H1 (cell line): ENCODE results near the gene ADGRV1. TPM values are rescaled to one million over a fixed set of nuclear protein-coding genes. Genes with fewer than 3 reads are reported as not detected.

Experiments
- CTCF ChIA-PET: fragments of 300-600 bp; sonication (Branson Sonifier 250); formaldehyde crosslinking; loops from one replicate; lab custom pipeline; 2021; ENCODE audit not compliant: partially characterized antibody; lab: Charles Lee
- POLR2A ChIA-PET: fragments of 300-600 bp; sonication (Branson Sonifier 250); formaldehyde crosslinking; loops from one replicate; lab custom pipeline; 2021; ENCODE audit warnings: inconsistent platforms; ENCODE audit not compliant: partially characterized antibody; lab: Charles Lee
- DNase-seq, 2 experiments: peaks; one replicate each; pipeline versions ENCODE4 v3.0.0 to v3.0.0-alpha.2; 2010 to 2022; ENCODE audit warnings: low spot score in 2 of 2, low read depth in 1 of 2, mixed read lengths in 1 of 2
- FAIRE-seq: peaks from 2 replicates; lab custom pipeline; 2011; peaks lifted over from hg19 to GRCh38; lab: Jason Lieb, UNC
- H2AFZ ChIP-seq: 2 replicates; pipeline ENCODE4 v1.8.1; 2012; ENCODE audit warnings: low read length, inconsistent platforms
- H2AK5ac ChIP-seq: 2 replicates; pipeline ENCODE4 v1.6.1; 2013; ENCODE audit warnings: low read depth, low read length
- H2BK120ac ChIP-seq: replicated peaks from 2 replicates; pipeline ENCODE3; 2013; ENCODE audit warnings: low read depth, low read length, inconsistent platforms
- H2BK12ac ChIP-seq: 2 replicates; pipeline ENCODE4 v1.6.1; 2013; ENCODE audit warnings: low read depth, low read length
- H2BK15ac ChIP-seq: 2 replicates; pipeline ENCODE4 v1.6.1; 2013; ENCODE audit warnings: low read length
- H2BK20ac ChIP-seq: 2 replicates; pipeline ENCODE4 v1.6.1; 2013; ENCODE audit warnings: low read length
- H2BK5ac ChIP-seq: 2 replicates; pipeline ENCODE4 v1.6.1; 2013; ENCODE audit warnings: low read depth, low read length
- H3K14ac ChIP-seq: 2 replicates; pipeline ENCODE4 v1.6.1; 2013; ENCODE audit warnings: inconsistent platforms; ENCODE audit not compliant: insufficient read length
- H3K18ac ChIP-seq: 2 replicates; pipeline ENCODE4 v1.6.1; 2013; ENCODE audit warnings: low read length; ENCODE audit errors: extremely low read depth
- H3K23ac ChIP-seq: 2 replicates; pipeline ENCODE4 v1.6.1; 2013; ENCODE audit warnings: inconsistent platforms; ENCODE audit not compliant: insufficient read length
- H3K23me2 ChIP-seq: 2 replicates; pipeline ENCODE4 v1.6.1; 2013; ENCODE audit warnings: low read depth, low read length
- H3K27ac ChIP-seq: 2 replicates; pipeline ENCODE4 v1.6.1; 2011; ENCODE audit warnings: low read depth, low read length, inconsistent platforms
- H3K27me3 ChIP-seq, 4 experiments: replicated peaks in 1 of 4; 1 replicate in 1 of 4; 2 replicates in 3 of 4; pipeline versions ENCODE4 v1.6.1 to v1.8.1; 2011 to 2013; ENCODE audit warnings: low read length in 3 of 4, mild to moderate bottlenecking in 3 of 4, inconsistent platforms in 2 of 4, mixed read lengths in 2 of 4, moderate library complexity in 1 of 4; ENCODE audit not compliant: control insufficient read depth in 3 of 4, insufficient read depth in 3 of 4; ENCODE audit errors: extremely low read depth in 1 of 4
- H3K36me3 ChIP-seq, 4 experiments: 2 replicates each; pipeline versions ENCODE4 v1.6.1 to v1.8.1; 2011 to 2013; ENCODE audit warnings: mild to moderate bottlenecking in 4 of 4, low read length in 3 of 4, moderate library complexity in 2 of 4, control low read depth in 1 of 4, inconsistent platforms in 1 of 4; ENCODE audit not compliant: insufficient read depth in 4 of 4, control insufficient read depth in 2 of 4
- H3K4ac ChIP-seq: replicated peaks from 2 replicates; pipeline ENCODE3; 2013; ENCODE audit warnings: low read length, low read depth, mixed read lengths, inconsistent platforms; ENCODE audit not compliant: insufficient read length
- H3K4me1 ChIP-seq, 4 experiments: replicated peaks in 1 of 4; 1 replicate in 1 of 4; 2 replicates in 3 of 4; pipeline versions ENCODE4 v1.6.1 to v1.8.1; 2011 to 2013; ENCODE audit warnings: low read length in 3 of 4, inconsistent platforms in 2 of 4, mixed read lengths in 1 of 4; ENCODE audit not compliant: insufficient read depth in 4 of 4, control insufficient read depth in 3 of 4
- H3K4me2 ChIP-seq, 2 experiments: 2 replicates each; pipeline versions ENCODE4 v1.6.1 to v1.8.1; 2011 to 2013; ENCODE audit warnings: low read depth in 2 of 2, low read length in 2 of 2, control low read depth in 1 of 2, inconsistent platforms in 1 of 2, mild to moderate bottlenecking in 1 of 2; ENCODE audit not compliant: insufficient read depth in 1 of 2
- H3K4me3 ChIP-seq, 4 experiments: fragments of 200-600, 300-600 bp in 1 of 4; sonication (generic), shearing (Covaris generic), sonication (Bioruptor Twin) in 1 of 4; 2 replicates each; pipeline versions ENCODE4 v1.5.1 to v1.8.1; 2011 to 2016; ENCODE audit warnings: low read length in 4 of 4, low read depth in 3 of 4, control low read depth in 2 of 4, inconsistent platforms in 2 of 4, mild to moderate bottlenecking in 2 of 4, mixed read lengths in 1 of 4, moderate library complexity in 1 of 4; ENCODE audit not compliant: insufficient read depth in 2 of 4; ENCODE audit errors: extremely low read depth in 1 of 4
- H3K56ac ChIP-seq: replicated peaks from 2 replicates; pipeline ENCODE3; 2013; ENCODE audit warnings: low read depth, mild to moderate bottlenecking, mixed read lengths, low read length, inconsistent platforms; ENCODE audit not compliant: insufficient read length
- H3K79me1 ChIP-seq: 2 replicates; pipeline ENCODE4 v1.6.1; 2013; ENCODE audit warnings: low read depth, low read length, control low read depth
- H3K79me2 ChIP-seq, 2 experiments: 2 replicates each; pipeline versions ENCODE4 v1.6.1 to v1.8.1; 2012 to 2013; ENCODE audit warnings: low read length in 2 of 2, mild to moderate bottlenecking in 2 of 2, inconsistent platforms in 1 of 2; ENCODE audit not compliant: insufficient read depth in 2 of 2, control insufficient read depth in 1 of 2
- H3K9ac ChIP-seq, 4 experiments: replicated peaks in 1 of 4; 1 replicate in 1 of 4; 2 replicates in 3 of 4; pipeline versions ENCODE4 v1.6.1 to v1.8.1; 2011 to 2013; ENCODE audit warnings: low read depth in 3 of 4, low read length in 3 of 4, control low read depth in 2 of 4, mild to moderate bottlenecking in 2 of 4, moderate library complexity in 2 of 4, inconsistent platforms in 1 of 4; ENCODE audit errors: extremely low read depth in 1 of 4
- H3K9me3 ChIP-seq, 2 experiments: 2 replicates each; pipeline versions ENCODE4 v1.6.1 to v1.8.1; 2012 to 2013; ENCODE audit warnings: mild to moderate bottlenecking in 2 of 2, moderate library complexity in 2 of 2, control low read depth in 1 of 2, inconsistent platforms in 1 of 2, low read depth in 1 of 2, low read length in 1 of 2, mixed read lengths in 1 of 2; ENCODE audit not compliant: insufficient read depth in 2 of 2
- H4K20me1 ChIP-seq, 2 experiments: replicated peaks in 1 of 2; 2 replicates each; pipeline versions ENCODE3 to v1.8.1; 2011 to 2013; ENCODE audit warnings: inconsistent platforms in 2 of 2, low read length in 2 of 2, mild to moderate bottlenecking in 1 of 2; ENCODE audit not compliant: insufficient read depth in 2 of 2, control insufficient read depth in 1 of 2
- H4K5ac ChIP-seq: 2 replicates; pipeline ENCODE4 v1.6.1; 2013; ENCODE audit warnings: low read length, low read depth, mixed read lengths, inconsistent platforms; ENCODE audit not compliant: insufficient read length
- H4K8ac ChIP-seq: 2 replicates; pipeline ENCODE4 v1.8.0; 2013; ENCODE audit warnings: mild to moderate bottlenecking, moderate library complexity, low read length, inconsistent platforms; ENCODE audit not compliant: insufficient read depth; ENCODE audit errors: extremely low read depth
- H4K91ac ChIP-seq: replicated peaks from 2 replicates; pipeline ENCODE3; 2013; ENCODE audit warnings: low read length, mixed read lengths, inconsistent platforms; ENCODE audit not compliant: insufficient read length
- CHD1 ChIP-seq: IDR thresholded peaks from 2 replicates; pipeline ENCODE4 v1.6.1; 2012; ENCODE audit warnings: low read depth, low read length, improper control_type of control experiment
- CHD2 ChIP-seq: IDR thresholded peaks from 2 replicates; pipeline ENCODE4 v1.6.1; 2012; ENCODE audit warnings: low read length, improper control_type of control experiment
- CREB1 ChIP-seq: IDR thresholded peaks from 2 replicates; pipeline ENCODE4 v1.6.1; 2012; ENCODE audit warnings: inconsistent platforms
- EZH2 ChIP-seq: fragments of 200-600 bp; sonication (generic); IDR thresholded peaks from 2 replicates; pipeline ENCODE4 v1.7.1; 2012; ENCODE audit warnings: low read depth, mild to moderate bottlenecking, moderate library complexity, low read length, inconsistent platforms; ENCODE audit not compliant: severe bottlenecking
- FOSL1 ChIP-seq: IDR thresholded peaks from 2 replicates; pipeline ENCODE4 v1.6.1; 2011; ENCODE audit warnings: mild to moderate bottlenecking, low read depth, low read length, moderate library complexity; ENCODE audit not compliant: insufficient read depth
- RBBP5 ChIP-seq: IDR thresholded peaks from 2 replicates; pipeline ENCODE4 v1.7.1; 2012; ENCODE audit warnings: low read depth, mild to moderate bottlenecking, inconsistent platforms, low read length, moderate library complexity, borderline replicate concordance
- RNF2 ChIP-seq: fragments of 200-900, 300-1000 bp; sonication (generic); IDR thresholded peaks from 2 replicates; pipeline ENCODE4 v1.7.1; 2016; ENCODE audit warnings: borderline replicate concordance, low read depth, mild to moderate bottlenecking, antibody characterized with exemption, low read length; ENCODE audit not compliant: poor library complexity, severe bottlenecking; ENCODE audit errors: missing control alignments
- SIN3A ChIP-seq, 2 experiments: IDR thresholded peaks in 1 of 2; conservative IDR thresholded peaks in 1 of 2; 2 replicates each; pipeline ENCODE4 v1.6.1; 2011 to 2012; ENCODE audit warnings: low read length in 2 of 2, improper control_type of control experiment in 1 of 2, low read depth in 1 of 2, mild to moderate bottlenecking in 1 of 2
- SIRT6 ChIP-seq: IDR thresholded peaks from one replicate; pipeline ENCODE4 v1.7.1; 2012; ENCODE audit warnings: low read length, inconsistent platforms
- SIX5 ChIP-seq: IDR thresholded peaks from 2 replicates; pipeline ENCODE4 v1.6.1; 2011; ENCODE audit warnings: mild to moderate bottlenecking, low read depth, low read length
- SUZ12 ChIP-seq: fragments of 200-600 bp; sonication (generic); IDR thresholded peaks from 2 replicates; pipeline ENCODE4 v1.6.1; 2012; ENCODE audit warnings: mild to moderate bottlenecking, inconsistent platforms, low read length, moderate library complexity, mixed read lengths
- WGBS, 2 experiments: shearing (Covaris generic) in 1 of 2; methylation state at CpG; one replicate each; pipeline versions ENCODE4 v1.1.6 to v1.1.7; 2013 to 2015; ENCODE audit warnings: low lambda C conversion rate in 2 of 2, mixed read lengths in 2 of 2, inconsistent platforms in 1 of 2, low coverage in 1 of 2, missing lambda C conversion rate in 1 of 2; ENCODE audit not compliant: insufficient replicate concordance in 2 of 2, insufficient coverage in 1 of 2, insufficient read length in 1 of 2; ENCODE audit errors: extremely low coverage in 1 of 2, missing lambda C conversion rate in 1 of 2; 5-methylcytosine and 5-hydroxymethylcytosine counted together
- polyA plus RNA-seq, 7 experiments: library from polyadenylated mRNA; depleted of rRNA in 3 of 7; stranded (reverse) in 5 of 7; unstranded in 2 of 7; fragments of >200 nt in 5 of 7; fragments of 200-250 nt in 2 of 7; gene quantifications; 1 replicate in 5 of 7; 2 replicates in 1 of 7; 4 replicates in 1 of 7; pipeline versions ENCODE4 v1.2.1 to v1.2.3, GENCODE V29; 2011 to 2013; ENCODE audit warnings: missing spikeins in 2 of 7, mixed read lengths in 2 of 7
- total RNA-seq: library from RNA; stranded (reverse); fragmentation: NEBNext Ultra II Directional; extraction: Animal tissue kit (Norgen Biotek cat#: 25700); gene quantifications from 2 replicates; pipeline ENCODE4 v1.2.1, GENCODE V29; 2021
- TF ChIP-seq, protein P1 (sequence below): IDR thresholded peaks from 2 replicates; pipeline ENCODE4 v1.6.1; 2012; ENCODE audit warnings: low read length, inconsistent platforms

The ADGRV1 gene
- total and polyA plus RNA-seq, 2 of the 8 experiments (the other 6 are each of a cell fraction or from before 2014, with no cell fraction given) = 53.1 to 62.2 TPM

DNA sequence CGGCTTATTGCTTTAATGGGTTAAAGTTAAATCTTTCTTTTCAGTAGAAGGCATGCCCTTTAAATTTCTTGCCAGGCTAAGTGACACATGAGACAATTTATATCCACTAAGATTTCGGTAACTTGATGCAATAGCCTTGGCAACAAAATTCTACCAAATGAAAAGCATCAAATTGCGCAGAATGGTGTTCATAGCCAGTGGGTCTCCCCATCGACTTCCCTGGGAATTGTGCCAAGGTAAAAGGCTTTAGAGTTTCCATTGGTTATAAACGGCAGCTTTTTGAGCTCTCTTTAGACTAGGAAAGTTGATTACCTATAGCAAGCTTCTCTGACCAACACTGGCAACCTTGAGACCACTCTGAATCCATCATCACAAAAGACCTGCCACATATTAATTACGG lies 466.1 kb downstream of the ADGRV1 start:
- no peak overlapping the region for H3K27ac ChIP-seq
- CTCF ChIA-PET = interaction anchor here (0.5 kb wide), 1 partner anchor 415 kb away, joined by 3 read pairs; no protein-coding TSS in a partner anchor
- no peak overlapping the region for H3K14ac ChIP-seq
- DNase-seq (no peak), FAIRE-seq (no peak)
- H2BK12ac ChIP-seq = no peak overlapping the region
- no peak overlapping the region for H2AFZ ChIP-seq
- no peak overlapping the region for H3K4ac ChIP-seq
- no peaks in the 10 kb centered on the region for H3K9me3 ChIP-seq
- no peaks in the 10 kb centered on the region for H4K20me1 ChIP-seq
- WGBS, 2 experiments = 95% methylated on average over 6 of the region's 6 CpGs; no CpG with 5 or more reads in 1 of the 2 experiments
- H2BK15ac ChIP-seq = no peak overlapping the region
- no peak overlapping the region for H2BK120ac ChIP-seq
- no peak overlapping the region for H4K5ac ChIP-seq
- H2BK20ac ChIP-seq = no peak overlapping the region
- peaks cover 0 to 3% (median 0%) of the 10 kb centered on the region in 4 experiments; a peak in 1 of 7 replicates for H3K4me1 ChIP-seq
- POLR2A ChIA-PET = no interaction called here
- H3K9ac ChIP-seq = no peak overlapping the region; a peak in 1 of 7 replicates
- no peak overlapping the region for H3K18ac ChIP-seq
- H2BK5ac ChIP-seq = no peak overlapping the region
- H3K79me2 ChIP-seq = no peaks in the 10 kb centered on the region
- no peaks in the 10 kb centered on the region for H3K36me3 ChIP-seq
- no peak overlapping the region for H3K4me3 ChIP-seq
- no peak overlapping the region for H3K4me2 ChIP-seq
- no peak overlapping the region for H4K8ac ChIP-seq
- H4K91ac ChIP-seq = no peak overlapping the region
- H3K79me1 ChIP-seq = no peaks in the 10 kb centered on the region; the same call in 1 of the 2 replicates
- H3K23ac ChIP-seq = no peak overlapping the region
- H2AK5ac ChIP-seq = no peak overlapping the region
- no peaks in the 10 kb centered on the region for H3K23me2 ChIP-seq
- no peak overlapping the region for H3K56ac ChIP-seq
- no peaks in the 10 kb centered on the region for H3K27me3 ChIP-seq
- TF ChIP-seq FOSL1 (no peak), CHD1 (no peak), RBBP5 (no peak), SIX5 (no peak), SIRT6 (no peak), EZH2 (no peak), CHD2 (no peak), RNF2 (no peak), SUZ12 (no peak), CREB1 (no peak), SIN3A (conservative IDR thresholded peaks at IDR 0.05 in 1 of 2, IDR thresholded peaks at IDR 0.05 in 1 of 2; ENCODE audit: low read depth in 1 of 2, low read length in 2 of 2) (no peak)
- TF ChIP-seq, protein P1, sequence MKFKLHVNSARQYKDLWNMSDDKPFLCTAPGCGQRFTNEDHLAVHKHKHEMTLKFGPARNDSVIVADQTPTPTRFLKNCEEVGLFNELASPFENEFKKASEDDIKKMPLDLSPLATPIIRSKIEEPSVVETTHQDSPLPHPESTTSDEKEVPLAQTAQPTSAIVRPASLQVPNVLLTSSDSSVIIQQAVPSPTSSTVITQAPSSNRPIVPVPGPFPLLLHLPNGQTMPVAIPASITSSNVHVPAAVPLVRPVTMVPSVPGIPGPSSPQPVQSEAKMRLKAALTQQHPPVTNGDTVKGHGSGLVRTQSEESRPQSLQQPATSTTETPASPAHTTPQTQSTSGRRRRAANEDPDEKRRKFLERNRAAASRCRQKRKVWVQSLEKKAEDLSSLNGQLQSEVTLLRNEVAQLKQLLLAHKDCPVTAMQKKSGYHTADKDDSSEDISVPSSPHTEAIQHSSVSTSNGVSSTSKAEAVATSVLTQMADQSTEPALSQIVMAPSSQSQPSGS = no peak
